Spinal cord (tissue), 10 donors: ENCODE results near the gene ALKAL2. TPM values are rescaled to one million over a fixed set of nuclear protein-coding genes. Genes with fewer than 3 reads are reported as not detected.
"Not testable (repeated sequence)": the region's sequence is repeated elsewhere in the genome, so short reads cannot be mapped to it uniquely, and the experiment has no call there.

ENCODE experiments used
- DNase-seq, 6 donors: peaks; one replicate each; pipeline versions ENCODE4 v3.0.0 to v3.0.0-alpha.2; 2013 to 2015; ENCODE audit warnings: low spot score in 6 of 6, low read depth in 4 of 6
- H3K27ac ChIP-seq: one replicate; pipeline ENCODE4 v1.5.1; 2013; ENCODE audit warnings: low read depth, low read length, control low read depth
- H3K27me3 ChIP-seq: one replicate; pipeline ENCODE4 v1.6.1; 2013; ENCODE audit warnings: low read length; ENCODE audit not compliant: control insufficient read depth, insufficient read depth
- H3K36me3 ChIP-seq: one replicate; pipeline ENCODE4 v1.6.1; 2013; ENCODE audit warnings: low read length; ENCODE audit not compliant: control insufficient read depth, insufficient read depth
- H3K4me1 ChIP-seq: one replicate; pipeline ENCODE4 v1.6.1; 2013; ENCODE audit warnings: low read length; ENCODE audit not compliant: control insufficient read depth, insufficient read depth
- H3K4me3 ChIP-seq: one replicate; pipeline ENCODE4 v1.5.1; 2013; ENCODE audit warnings: low read depth, low read length, control low read depth
- H3K9me3 ChIP-seq: one replicate; pipeline ENCODE4 v1.6.1; 2013; ENCODE audit warnings: low read length; ENCODE audit not compliant: control insufficient read depth, insufficient read depth
- WGBS: methylation state at CpG from one replicate; pipeline ENCODE4 v1.1.5; 2013; ENCODE audit warnings: missing lambda C conversion rate; ENCODE audit not compliant: insufficient coverage; 5-methylcytosine and 5-hydroxymethylcytosine counted together
- long read RNA-seq, 4 donors: transcript quantifications; one replicate each; lab custom pipeline, GENCODE V29; 2026
- polyA plus RNA-seq, 2 donors: library from polyadenylated mRNA; unstranded; fragments of 120-200 nt; gene quantifications; one replicate each; pipeline ENCODE4 v1.2.1, GENCODE V29; 2013; ENCODE audit not compliant: insufficient read length in 2 of 2
- total RNA-seq, 2 donors: library from RNA; depleted of rRNA in 1 of 2; stranded (reverse); fragments of 120-200 nt in 1 of 2; fragments of >200 nt in 1 of 2; gene quantifications; one replicate each; pipeline versions ENCODE4 v1.2.3 to v1.2.4, GENCODE V29; 2013 to 2014
- donor health status: healthy.

Gene ALKAL2
- total RNA-seq (1 to 10 TPM in 1 of 2 donors, under 1 TPM in 1; 0.88 to 3.4 TPM), polyA plus RNA-seq (1 to 10 TPM; 3.4 to 5.3 TPM)
- long read RNA-seq, donor 1: 0 reads
- long read RNA-seq, donor 2, partial matches to known transcripts: 0 of 2 reads
- long read RNA-seq, donor 2, other reads (novel, unspliced or antisense): 0 of 2 reads
- long read RNA-seq, donor 3: 0 reads
- long read RNA-seq, donor 4, transcript ALKAL2-202 (5 exons, 526 nt): major isoform, 5 of 6 reads
- long read RNA-seq, donor 4, partial matches to known transcripts: 0 of 6 reads
- long read RNA-seq, donor 4, other reads (novel, unspliced or antisense): 0 of 6 reads

DNA sequence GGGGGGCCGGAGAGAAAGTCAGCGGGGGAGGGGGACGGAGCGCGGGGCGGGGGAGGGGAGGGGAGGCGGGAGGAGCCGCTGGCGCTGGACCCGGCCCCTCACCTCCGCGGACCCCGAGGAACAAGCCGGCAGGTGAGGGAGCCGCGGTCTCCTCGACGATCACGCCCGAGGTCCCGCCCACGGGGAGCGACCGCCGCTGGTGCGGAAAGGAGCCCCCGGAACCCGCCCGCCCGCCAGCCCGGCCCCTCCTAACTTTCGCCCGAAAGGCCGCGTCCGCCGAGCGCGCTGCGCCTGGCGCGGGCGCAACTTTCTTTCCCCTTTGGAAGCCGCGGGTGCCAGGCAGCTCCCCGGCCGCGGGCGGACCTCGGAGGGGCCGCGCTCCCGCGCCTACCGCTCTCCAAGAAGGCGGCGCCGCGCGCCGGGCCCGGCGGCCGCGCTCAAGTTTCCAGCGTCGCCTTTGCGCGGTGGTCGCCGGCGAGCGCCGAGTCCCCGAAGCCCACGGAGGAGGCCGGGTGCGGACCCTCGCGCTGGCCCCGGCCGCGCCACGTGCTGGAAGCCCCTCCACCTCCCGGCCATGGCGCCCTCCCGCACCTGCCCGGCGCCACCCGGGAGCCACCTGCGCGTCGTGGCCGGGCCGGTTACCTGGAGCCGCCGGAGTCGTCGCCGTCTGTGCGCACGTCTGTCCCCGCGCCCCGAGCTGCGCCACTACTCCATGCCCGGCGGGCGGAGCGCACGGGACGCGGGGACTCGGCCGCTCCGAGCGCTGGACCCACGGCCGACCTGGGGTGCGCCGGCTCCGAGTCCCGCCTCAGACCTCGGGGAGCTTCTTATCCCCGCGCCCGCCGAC lies at the start of gene ALKAL2:
TSS of gene ALKAL2 (minus strand) at position 181 of the 847 bp plus-strand sequence. CDS start 256 bp downstream, outside the sequence.
- H3K27me3 ChIP-seq: peaks cover 50% of the 10 kb centered on the region
- no peaks in the 10 kb centered on the region for H3K36me3 ChIP-seq
- no peak within 1 kb of the TSS for H3K27ac ChIP-seq
- H3K4me1 ChIP-seq: peaks cover 19% of the 10 kb centered on the region
- H3K4me3 ChIP-seq: no peak within 1 kb of the TSS
- under 1% methylated on average over 120 of the region's 128 CpGs for WGBS
- peak in 1 of 6 donors; percentile 33 for DNase-seq
- H3K9me3 ChIP-seq: no peaks in the 10 kb centered on the region

DNA sequence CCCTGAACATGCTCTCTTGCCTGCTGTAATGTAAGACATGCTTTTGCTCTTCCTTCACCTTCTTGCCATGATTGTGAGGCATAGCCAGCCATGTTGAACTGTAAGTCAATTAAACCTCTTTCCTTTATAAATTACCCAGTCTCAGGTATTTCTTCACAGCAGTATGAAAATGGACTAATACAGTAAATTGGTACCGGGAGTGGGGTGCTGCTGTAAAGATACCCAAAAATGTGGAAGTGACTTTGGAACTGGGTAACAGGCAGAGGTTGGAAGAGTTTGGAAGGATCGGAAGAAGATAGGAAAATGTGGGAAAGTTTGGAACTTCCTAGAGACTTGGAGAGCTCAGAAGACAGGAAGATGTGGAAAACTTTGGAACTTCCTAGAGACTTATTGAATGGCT lies 49.1 kb upstream of the ALKAL2 start:
- H3K27me3 ChIP-seq, H3K4me3 ChIP-seq, H3K27ac ChIP-seq, H3K36me3 ChIP-seq, DNase-seq, H3K4me1 ChIP-seq, H3K9me3 ChIP-seq: not testable (repeated sequence)
- WGBS: 94% methylated on average over 2 of the region's 2 CpGs

- DNase-seq: no peak
- no peak overlapping the region for H3K27ac ChIP-seq
- H3K4me1 ChIP-seq: no peaks in the 10 kb centered on the region
- H3K9me3 ChIP-seq: peaks cover 3% of the 10 kb centered on the region
- no peaks in the 10 kb centered on the region for H3K36me3 ChIP-seq
- no peak overlapping the region for H3K4me3 ChIP-seq
- no CpG with 5 or more reads among the region's 4 CpGs for WGBS
- H3K27me3 ChIP-seq: no peaks in the 10 kb centered on the region
Measured at GRCh38 chr2:336360-336759, 48.5 kb upstream of the ALKAL2 start.

DNA sequence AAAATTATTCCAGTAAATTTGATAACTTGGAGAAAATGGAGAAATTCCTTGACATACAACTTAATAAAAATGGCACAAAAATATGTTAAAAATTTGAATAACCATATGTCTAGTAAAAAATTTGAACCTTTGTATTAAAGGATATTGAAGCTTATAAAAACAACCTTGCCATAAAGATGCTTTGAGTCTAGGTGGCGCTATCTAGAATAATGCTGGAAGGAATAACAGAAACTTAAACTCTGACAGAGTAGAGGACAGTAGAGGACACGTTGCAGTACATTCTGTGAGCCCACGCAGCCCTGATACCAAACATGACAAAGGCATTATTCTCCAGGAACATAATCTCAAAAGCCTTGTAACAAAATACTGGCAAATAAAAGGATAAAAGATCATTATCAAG lies 44.7 kb upstream of the ALKAL2 start:
- H3K27me3 ChIP-seq: no peaks in the 10 kb centered on the region
- no peaks in the 10 kb centered on the region for H3K4me1 ChIP-seq
- no peak overlapping the region for H3K4me3 ChIP-seq
- H3K36me3 ChIP-seq: no peaks in the 10 kb centered on the region
- no peak overlapping the region for H3K27ac ChIP-seq
- no CpG with 5 or more reads among the region's 3 CpGs for WGBS
- no peaks in the 10 kb centered on the region for H3K9me3 ChIP-seq
- DNase-seq: no peak

DNA sequence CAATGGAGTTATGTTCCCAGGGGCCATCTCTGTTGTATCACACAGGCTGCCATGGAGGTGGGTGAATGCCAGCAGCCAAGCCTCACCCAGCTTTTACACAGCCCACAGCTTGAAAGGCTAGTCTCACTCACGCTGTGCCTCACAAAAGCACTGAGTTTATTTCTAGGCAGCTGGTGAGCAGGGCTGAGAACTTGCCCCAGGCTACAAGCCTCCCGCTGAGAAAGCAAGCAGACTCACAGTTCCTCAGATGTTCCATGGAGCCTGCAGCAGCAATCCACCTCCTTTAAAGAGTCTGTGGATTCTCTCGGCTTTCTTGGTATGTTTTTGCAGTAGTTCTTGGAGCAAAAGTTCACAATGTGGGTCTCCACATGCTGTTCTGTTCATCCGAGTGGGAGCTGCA lies 40.9 kb upstream of the ALKAL2 start:
- peaks cover 3% of the 10 kb centered on the region for H3K9me3 ChIP-seq
- no peaks in the 10 kb centered on the region for H3K4me1 ChIP-seq
- H3K27ac ChIP-seq: no peak overlapping the region
- no peak overlapping the region for H3K4me3 ChIP-seq
- DNase-seq: no peak
- no peaks in the 10 kb centered on the region for H3K27me3 ChIP-seq
- H3K36me3 ChIP-seq: no peaks in the 10 kb centered on the region
- 92% methylated on average over 4 of the region's 4 CpGs for WGBS

DNA sequence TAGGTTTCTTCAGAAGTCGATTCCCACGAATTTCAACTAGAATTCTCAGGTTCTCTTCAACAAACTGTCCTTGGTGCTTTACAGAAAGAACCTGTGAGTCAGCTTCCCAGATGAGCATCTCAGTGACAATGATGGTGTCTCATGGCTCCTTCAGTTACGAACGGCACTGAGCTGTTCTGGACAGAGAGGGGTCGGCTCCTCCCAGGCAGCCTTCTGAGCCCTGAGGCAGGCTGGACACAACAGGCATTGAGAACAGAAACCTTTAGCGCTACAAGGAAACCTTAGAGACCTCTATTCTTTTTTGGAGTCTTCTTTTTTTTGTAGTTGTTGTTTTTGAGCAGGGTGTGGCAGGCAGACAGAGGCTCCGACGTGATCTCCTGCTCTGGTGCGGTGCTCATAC lies 35.1 kb upstream of the ALKAL2 start:
- DNase-seq: no peak
- peaks cover 3% of the 10 kb centered on the region for H3K9me3 ChIP-seq
- H3K4me1 ChIP-seq: no peaks in the 10 kb centered on the region
- H3K4me3 ChIP-seq: no peak overlapping the region
- H3K36me3 ChIP-seq: no peaks in the 10 kb centered on the region
- H3K27me3 ChIP-seq: no peaks in the 10 kb centered on the region
- WGBS: 82% methylated on average over 6 of the region's 9 CpGs
- H3K27ac ChIP-seq: no peak overlapping the region

DNA sequence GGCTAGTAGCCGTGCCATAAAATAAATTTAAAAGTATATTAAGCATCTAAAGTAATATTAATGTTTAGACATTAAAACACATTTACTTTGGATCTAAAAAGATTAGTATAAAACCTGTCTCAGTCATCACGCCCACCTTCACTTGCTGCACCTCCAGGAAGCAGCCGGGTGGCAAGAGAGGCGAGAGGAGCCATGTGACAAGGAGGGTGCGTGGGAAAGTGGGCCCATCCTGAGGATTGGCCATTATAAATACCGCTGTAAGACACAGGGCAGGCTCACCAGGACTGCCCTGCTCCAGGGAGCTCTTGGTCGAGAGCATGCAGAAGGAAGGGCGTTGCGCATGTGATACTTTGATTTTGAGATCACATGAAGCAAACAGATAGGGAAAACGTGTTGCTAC lies 34.4 kb upstream of the ALKAL2 start:
- H3K27ac ChIP-seq: no peak overlapping the region
- H3K4me3 ChIP-seq: no peak overlapping the region
- no peaks in the 10 kb centered on the region for H3K27me3 ChIP-seq
- H3K4me1 ChIP-seq: no peaks in the 10 kb centered on the region
- WGBS: 89% methylated on average over 8 of the region's 10 CpGs
- H3K36me3 ChIP-seq: no peaks in the 10 kb centered on the region
- no peak for DNase-seq
- peaks cover 2% of the 10 kb centered on the region for H3K9me3 ChIP-seq

GRCh38 chr2:320561-320960 lies 32.7 kb upstream of the ALKAL2 start:
- no peak overlapping the region for H3K27ac ChIP-seq
- H3K36me3 ChIP-seq: no peaks in the 10 kb centered on the region
- no peak overlapping the region for H3K4me3 ChIP-seq
- no peaks in the 10 kb centered on the region for H3K4me1 ChIP-seq
- no peaks in the 10 kb centered on the region for H3K27me3 ChIP-seq
- DNase-seq: no peak
- WGBS: 100% methylated on average over 2 of the region's 4 CpGs
- no peaks in the 10 kb centered on the region for H3K9me3 ChIP-seq

- Histone ChIP-seq H3K9me3 (no peaks in the 10 kb centered on the region), H3K4me3 (no peak overlapping the region), H3K27ac (no peak overlapping the region), H3K36me3 (peaks cover 2% of the 10 kb centered on the region), H3K4me1 (no peaks in the 10 kb centered on the region), H3K27me3 (no peaks in the 10 kb centered on the region)
- 95% methylated on average over 30 of the region's 34 CpGs for WGBS
- DNase-seq: no peak
Measured at GRCh38 chr2:319059-319600, 31.2 kb upstream of the ALKAL2 start.
